ENCODE measurements around the gene ANKLE1. TPM values are rescaled to one million over a fixed set of nuclear protein-coding genes. Genes with fewer than 3 reads are reported as not detected.

Gene ANKLE1
- total and polyA plus RNA-seq, 2 experiments from 2014 or later = 9.1 to 20.2 TPM

GRCh38 chr19:17259118-17259780 is 22.5 kb upstream of the ANKLE1 start:
- Histone ChIP-seq H3K4me3 (no peak overlapping the region), H3K36me3 (ENCODE audit: insufficient read depth) (peaks cover 3% of the 10 kb centered on the region; the same call in 1 of the 2 replicates), H3K79me2 (replicated peaks; ENCODE audit: insufficient read depth) (no peaks in the 10 kb centered on the region), H3K27ac (ENCODE audit: low read depth) (no peak overlapping the region), H3K9me2 (ENCODE audit: insufficient read depth) (no peaks in the 10 kb centered on the region), H2AFZ (no peak overlapping the region), H3K27me3 (ENCODE audit: insufficient read depth) (no peaks in the 10 kb centered on the region), H3K4me1 (ENCODE audit: insufficient read depth) (0 out of 2 replicates have a peak, but pooled peaks cover 2% of the 10 kb centered on the region), H3K4me2 (no peak overlapping the region), H3F3A (replicated peaks; ENCODE audit: low read depth) (peaks cover 2% of the 10 kb centered on the region; the same call in 1 of the 2 replicates), H4K20me1 (replicated peaks; ENCODE audit: insufficient read depth) (no peaks in the 10 kb centered on the region)
- Mint-ChIP-seq H3K27me3 (ENCODE audit: insufficient read depth, low read depth, poor library complexity) (peaks cover 20% of the 10 kb centered on the region), H3K4me1 (peaks cover 11% of the 10 kb centered on the region), H3K9me3 (peaks cover 21% of the 10 kb centered on the region; the same call in 2 of the 3 replicates), H3K36me3 (ENCODE audit: low read depth) (peaks cover 37% of the 10 kb centered on the region), H3K4me3 (no peak overlapping the region), H3K27ac (no peak overlapping the region)
- no peak for ATAC-seq
- no peak for DNase-seq (ENCODE audit: low spot score)
- TF ChIP-seq, protein P1, sequence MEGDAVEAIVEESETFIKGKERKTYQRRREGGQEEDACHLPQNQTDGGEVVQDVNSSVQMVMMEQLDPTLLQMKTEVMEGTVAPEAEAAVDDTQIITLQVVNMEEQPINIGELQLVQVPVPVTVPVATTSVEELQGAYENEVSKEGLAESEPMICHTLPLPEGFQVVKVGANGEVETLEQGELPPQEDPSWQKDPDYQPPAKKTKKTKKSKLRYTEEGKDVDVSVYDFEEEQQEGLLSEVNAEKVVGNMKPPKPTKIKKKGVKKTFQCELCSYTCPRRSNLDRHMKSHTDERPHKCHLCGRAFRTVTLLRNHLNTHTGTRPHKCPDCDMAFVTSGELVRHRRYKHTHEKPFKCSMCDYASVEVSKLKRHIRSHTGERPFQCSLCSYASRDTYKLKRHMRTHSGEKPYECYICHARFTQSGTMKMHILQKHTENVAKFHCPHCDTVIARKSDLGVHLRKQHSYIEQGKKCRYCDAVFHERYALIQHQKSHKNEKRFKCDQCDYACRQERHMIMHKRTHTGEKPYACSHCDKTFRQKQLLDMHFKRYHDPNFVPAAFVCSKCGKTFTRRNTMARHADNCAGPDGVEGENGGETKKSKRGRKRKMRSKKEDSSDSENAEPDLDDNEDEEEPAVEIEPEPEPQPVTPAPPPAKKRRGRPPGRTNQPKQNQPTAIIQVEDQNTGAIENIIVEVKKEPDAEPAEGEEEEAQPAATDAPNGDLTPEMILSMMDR (conservative IDR thresholded peaks at IDR 0.05; ENCODE audit: low read depth in 2 of 2) = no peak
- TF ChIP-seq ZNF114 (CRISPR knock-in tag; IDR thresholded peaks at IDR 0.05) (no peak), EZH2 (IDR thresholded peaks at IDR 0.05; ENCODE audit: low read depth, unreplicated experiment) (no peak), EZH2phosphoT487 (IDR thresholded peaks at IDR 0.05; ENCODE audit: unreplicated experiment) (no peak), REST (IDR thresholded peaks at IDR 0.05; ENCODE audit: unreplicated experiment) (no peak)

DNA sequence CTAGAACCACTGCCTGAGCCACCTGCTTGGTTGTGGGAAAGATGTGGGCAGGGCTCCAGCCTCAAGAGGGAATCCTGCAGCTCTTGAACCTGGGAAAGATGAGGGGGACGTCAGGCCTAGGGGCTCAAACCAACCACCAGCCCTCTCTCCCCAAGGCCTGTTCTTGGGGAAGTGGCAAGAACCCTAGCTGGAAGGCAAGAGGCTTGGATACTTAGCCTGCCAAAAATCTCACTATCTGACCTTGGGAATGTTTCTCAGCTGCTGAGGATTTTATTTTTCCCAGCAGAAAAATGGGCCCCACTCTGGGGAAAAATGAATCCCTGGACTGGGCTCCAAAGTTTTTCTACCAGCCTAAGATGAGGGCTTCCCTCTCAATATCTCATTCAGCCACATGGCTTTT is 21.8 kb upstream of the ANKLE1 start:
- no peaks in the 10 kb centered on the region for H3K79me2 ChIP-seq (replicated peaks; ENCODE audit: insufficient read depth)
- no peak overlapping the region for H3K4me2 ChIP-seq
- ATAC-seq (no peak), DNase-seq (ENCODE audit: low spot score) (no peak)
- 0 out of 2 replicates have a peak, but pooled peaks cover 5% of the 10 kb centered on the region for H3K4me1 ChIP-seq (ENCODE audit: insufficient read depth)
- H3K4me3 ChIP-seq = no peak overlapping the region
- H3K27ac ChIP-seq (ENCODE audit: low read depth) = no peak overlapping the region
- Mint-ChIP-seq H3K4me1 (peaks cover 18% of the 10 kb centered on the region), H3K4me3 (no peak overlapping the region), H3K9me3 (peaks cover 21% of the 10 kb centered on the region; the same call in 2 of the 3 replicates), H3K27ac (no peak overlapping the region), H3K36me3 (ENCODE audit: low read depth) (peaks cover 34% of the 10 kb centered on the region), H3K27me3 (ENCODE audit: insufficient read depth, low read depth, poor library complexity) (peaks cover 22% of the 10 kb centered on the region)
- no peaks in the 10 kb centered on the region for H4K20me1 ChIP-seq (replicated peaks; ENCODE audit: insufficient read depth)
- H3K27me3 ChIP-seq (ENCODE audit: insufficient read depth) = no peaks in the 10 kb centered on the region
- H3F3A ChIP-seq (replicated peaks; ENCODE audit: low read depth) = 0 out of 2 replicates have a peak, but pooled peaks cover 2% of the 10 kb centered on the region
- no peak overlapping the region for H2AFZ ChIP-seq
- H3K9me2 ChIP-seq (ENCODE audit: insufficient read depth) = no peaks in the 10 kb centered on the region
- H3K36me3 ChIP-seq (ENCODE audit: insufficient read depth) = peaks cover 3% of the 10 kb centered on the region; the same call in 1 of the 2 replicates
- no peak for TF ChIP-seq STAT1 (IDR thresholded peaks at IDR 0.05; ENCODE audit: unreplicated experiment)
- TF ChIP-seq POLR2AphosphoS5 (IDR thresholded peaks at IDR 0.05; ENCODE audit: low read depth) = no peak
- TF ChIP-seq, protein P2, sequence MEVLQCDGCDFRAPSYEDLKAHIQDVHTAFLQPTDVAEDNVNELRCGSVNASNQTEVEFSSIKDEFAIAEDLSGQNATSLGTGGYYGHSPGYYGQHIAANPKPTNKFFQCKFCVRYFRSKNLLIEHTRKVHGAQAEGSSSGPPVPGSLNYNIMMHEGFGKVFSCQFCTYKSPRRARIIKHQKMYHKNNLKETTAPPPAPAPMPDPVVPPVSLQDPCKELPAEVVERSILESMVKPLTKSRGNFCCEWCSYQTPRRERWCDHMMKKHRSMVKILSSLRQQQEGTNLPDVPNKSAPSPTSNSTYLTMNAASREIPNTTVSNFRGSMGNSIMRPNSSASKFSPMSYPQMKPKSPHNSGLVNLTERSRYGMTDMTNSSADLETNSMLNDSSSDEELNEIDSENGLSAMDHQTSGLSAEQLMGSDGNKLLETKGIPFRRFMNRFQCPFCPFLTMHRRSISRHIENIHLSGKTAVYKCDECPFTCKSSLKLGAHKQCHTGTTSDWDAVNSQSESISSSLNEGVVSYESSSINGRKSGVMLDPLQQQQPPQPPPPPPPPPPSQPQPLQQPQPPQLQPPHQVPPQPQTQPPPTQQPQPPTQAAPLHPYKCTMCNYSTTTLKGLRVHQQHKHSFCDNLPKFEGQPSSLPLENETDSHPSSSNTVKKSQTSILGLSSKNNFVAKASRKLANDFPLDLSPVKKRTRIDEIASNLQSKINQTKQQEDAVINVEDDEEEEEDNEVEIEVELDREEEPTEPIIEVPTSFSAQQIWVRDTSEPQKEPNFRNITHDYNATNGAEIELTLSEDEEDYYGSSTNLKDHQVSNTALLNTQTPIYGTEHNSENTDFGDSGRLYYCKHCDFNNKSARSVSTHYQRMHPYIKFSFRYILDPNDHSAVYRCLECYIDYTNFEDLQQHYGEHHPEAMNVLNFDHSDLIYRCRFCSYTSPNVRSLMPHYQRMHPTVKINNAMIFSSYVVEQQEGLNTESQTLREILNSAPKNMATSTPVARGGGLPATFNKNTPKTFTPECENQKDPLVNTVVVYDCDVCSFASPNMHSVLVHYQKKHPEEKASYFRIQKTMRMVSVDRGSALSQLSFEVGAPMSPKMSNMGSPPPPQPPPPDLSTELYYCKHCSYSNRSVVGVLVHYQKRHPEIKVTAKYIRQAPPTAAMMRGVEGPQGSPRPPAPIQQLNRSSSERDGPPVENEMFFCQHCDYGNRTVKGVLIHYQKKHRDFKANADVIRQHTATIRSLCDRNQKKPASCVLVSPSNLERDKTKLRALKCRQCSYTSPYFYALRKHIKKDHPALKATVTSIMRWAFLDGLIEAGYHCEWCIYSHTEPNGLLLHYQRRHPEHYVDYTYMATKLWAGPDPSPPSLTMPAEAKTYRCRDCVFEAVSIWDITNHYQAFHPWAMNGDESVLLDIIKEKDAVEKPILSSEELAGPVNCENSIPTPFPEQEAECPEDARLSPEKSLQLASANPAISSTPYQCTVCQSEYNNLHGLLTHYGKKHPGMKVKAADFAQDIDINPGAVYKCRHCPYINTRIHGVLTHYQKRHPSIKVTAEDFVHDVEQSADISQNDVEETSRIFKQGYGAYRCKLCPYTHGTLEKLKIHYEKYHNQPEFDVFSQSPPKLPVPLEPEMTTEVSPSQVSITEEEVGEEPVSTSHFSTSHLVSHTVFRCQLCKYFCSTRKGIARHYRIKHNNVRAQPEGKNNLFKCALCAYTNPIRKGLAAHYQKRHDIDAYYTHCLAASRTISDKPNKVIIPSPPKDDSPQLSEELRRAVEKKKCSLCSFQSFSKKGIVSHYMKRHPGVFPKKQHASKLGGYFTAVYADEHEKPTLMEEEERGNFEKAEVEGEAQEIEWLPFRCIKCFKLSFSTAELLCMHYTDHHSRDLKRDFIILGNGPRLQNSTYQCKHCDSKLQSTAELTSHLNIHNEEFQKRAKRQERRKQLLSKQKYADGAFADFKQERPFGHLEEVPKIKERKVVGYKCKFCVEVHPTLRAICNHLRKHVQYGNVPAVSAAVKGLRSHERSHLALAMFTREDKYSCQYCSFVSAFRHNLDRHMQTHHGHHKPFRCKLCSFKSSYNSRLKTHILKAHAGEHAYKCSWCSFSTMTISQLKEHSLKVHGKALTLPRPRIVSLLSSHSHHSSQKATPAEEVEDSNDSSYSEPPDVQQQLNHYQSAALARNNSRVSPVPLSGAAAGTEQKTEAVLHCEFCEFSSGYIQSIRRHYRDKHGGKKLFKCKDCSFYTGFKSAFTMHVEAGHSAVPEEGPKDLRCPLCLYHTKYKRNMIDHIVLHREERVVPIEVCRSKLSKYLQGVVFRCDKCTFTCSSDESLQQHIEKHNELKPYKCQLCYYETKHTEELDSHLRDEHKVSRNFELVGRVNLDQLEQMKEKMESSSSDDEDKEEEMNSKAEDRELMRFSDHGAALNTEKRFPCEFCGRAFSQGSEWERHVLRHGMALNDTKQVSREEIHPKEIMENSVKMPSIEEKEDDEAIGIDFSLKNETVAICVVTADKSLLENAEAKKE (CRISPR knock-in tag; IDR thresholded peaks at IDR 0.05) = no peak
- TF ChIP-seq EZH2phosphoT487 (IDR thresholded peaks at IDR 0.05; ENCODE audit: unreplicated experiment) = no peak
- TF ChIP-seq JUNB (IDR thresholded peaks at IDR 0.05; ENCODE audit: unreplicated experiment) = no peak
- TF ChIP-seq ZNF114 (CRISPR knock-in tag; IDR thresholded peaks at IDR 0.05) = no peak

All from GM23338 (cell line).